ENCODE data around the gene FANCM.

DNA sequence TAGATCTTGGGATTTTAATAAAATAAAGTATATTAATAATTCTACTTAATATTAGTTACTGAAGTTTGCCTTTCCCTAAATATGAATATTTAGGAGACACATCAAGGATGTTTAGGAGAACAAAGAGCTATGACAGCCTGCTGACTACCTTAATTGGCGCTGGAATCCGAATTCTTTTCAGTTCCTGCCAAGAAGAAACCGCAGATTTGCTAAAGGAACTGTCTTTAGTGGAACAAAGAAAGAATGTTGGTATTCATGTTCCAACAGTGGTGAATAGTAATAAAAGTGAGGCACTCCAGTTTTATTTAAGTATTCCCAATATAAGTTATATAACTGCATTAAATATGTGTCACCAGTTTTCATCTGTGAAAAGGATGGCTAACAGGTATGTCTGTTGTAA, 62.8 kb downstream of the FANCM start:
- TF ChIP-seq, protein P1, sequence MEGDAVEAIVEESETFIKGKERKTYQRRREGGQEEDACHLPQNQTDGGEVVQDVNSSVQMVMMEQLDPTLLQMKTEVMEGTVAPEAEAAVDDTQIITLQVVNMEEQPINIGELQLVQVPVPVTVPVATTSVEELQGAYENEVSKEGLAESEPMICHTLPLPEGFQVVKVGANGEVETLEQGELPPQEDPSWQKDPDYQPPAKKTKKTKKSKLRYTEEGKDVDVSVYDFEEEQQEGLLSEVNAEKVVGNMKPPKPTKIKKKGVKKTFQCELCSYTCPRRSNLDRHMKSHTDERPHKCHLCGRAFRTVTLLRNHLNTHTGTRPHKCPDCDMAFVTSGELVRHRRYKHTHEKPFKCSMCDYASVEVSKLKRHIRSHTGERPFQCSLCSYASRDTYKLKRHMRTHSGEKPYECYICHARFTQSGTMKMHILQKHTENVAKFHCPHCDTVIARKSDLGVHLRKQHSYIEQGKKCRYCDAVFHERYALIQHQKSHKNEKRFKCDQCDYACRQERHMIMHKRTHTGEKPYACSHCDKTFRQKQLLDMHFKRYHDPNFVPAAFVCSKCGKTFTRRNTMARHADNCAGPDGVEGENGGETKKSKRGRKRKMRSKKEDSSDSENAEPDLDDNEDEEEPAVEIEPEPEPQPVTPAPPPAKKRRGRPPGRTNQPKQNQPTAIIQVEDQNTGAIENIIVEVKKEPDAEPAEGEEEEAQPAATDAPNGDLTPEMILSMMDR (conservative IDR thresholded peaks at IDR 0.05; ENCODE audit: low read depth, low read length), result no peak
- no peak for TF ChIP-seq EZH2 (IDR thresholded peaks at IDR 0.05; ENCODE audit: low read length, unreplicated experiment)
- no peak for TF ChIP-seq EZH2phosphoT487 (IDR thresholded peaks at IDR 0.05; ENCODE audit: borderline replicate concordance, low read length)
